Parathyroid adenoma (tissue), 2 donors: Measurements from ENCODE around the gene PRR20B.

Experiments
- H2AFZ ChIP-seq: fragments of 300-600 bp; sonication (generic); one replicate; pipeline ENCODE4 v1.7.0; 2017; ENCODE audit warnings: antibody characterized with exemption, mild to moderate bottlenecking
- H3K27ac ChIP-seq: fragments of 300-600 bp; sonication (generic); one replicate; pipeline ENCODE4 v1.7.0; 2017
- H3K27me3 ChIP-seq: fragments of 300-600 bp; sonication (generic); one replicate; pipeline ENCODE4 v1.7.0; 2017; ENCODE audit warnings: low read length; ENCODE audit not compliant: control insufficient read depth, insufficient read depth
- H3K36me3 ChIP-seq: fragments of 300-600 bp; sonication (generic); one replicate; pipeline ENCODE4 v1.7.0; 2017; ENCODE audit warnings: low read length; ENCODE audit not compliant: control insufficient read depth, insufficient read depth
- H3K4me1 ChIP-seq: fragments of 300-600 bp; sonication (generic); one replicate; pipeline ENCODE4 v1.7.0; 2017; ENCODE audit warnings: control low read depth
- H3K4me2 ChIP-seq: fragments of 300-600 bp; sonication (generic); one replicate; pipeline ENCODE4 v1.7.0; 2017; ENCODE audit warnings: low read length
- H3K4me3 ChIP-seq: fragments of 300-600 bp; sonication (generic); one replicate; pipeline ENCODE4 v1.7.0; 2017; ENCODE audit warnings: low read depth, low read length
- H3K79me2 ChIP-seq: fragments of 300-600 bp; sonication (generic); one replicate; pipeline ENCODE4 v1.7.0; 2017; ENCODE audit warnings: control low read depth
- H3K9ac ChIP-seq: fragments of 300-600 bp; sonication (generic); one replicate; pipeline ENCODE4 v1.7.0; 2017; ENCODE audit warnings: mild to moderate bottlenecking
- H3K9me3 ChIP-seq: fragments of 300-600 bp; sonication (generic); one replicate; pipeline ENCODE4 v1.7.0; 2017; ENCODE audit warnings: low read length; ENCODE audit not compliant: control insufficient read depth
- CTCF ChIP-seq: fragments of 300-600 bp; sonication (generic); IDR thresholded peaks from one replicate; pipeline ENCODE4 v1.7.0; 2017; ENCODE audit warnings: antibody characterized with exemption, mild to moderate bottlenecking
- donor health status: primary hyperparathyroidism.

PRR20B gene

GRCh38 chr13:57191667-57192066 is 44.4 kb downstream of the PRR20B start:
- no peaks in the 10 kb centered on the region for H3K79me2 ChIP-seq
- H3K9ac ChIP-seq = no peak overlapping the region
- no peaks in the 10 kb centered on the region for H3K36me3 ChIP-seq
- no peak overlapping the region for H3K4me3 ChIP-seq
- H2AFZ ChIP-seq = no peak overlapping the region
- no peak for TF ChIP-seq CTCF
- H3K27ac ChIP-seq = no peak overlapping the region
- no peaks in the 10 kb centered on the region for H3K4me1 ChIP-seq
- H3K27me3 ChIP-seq = no peaks in the 10 kb centered on the region
- H3K9me3 ChIP-seq = no peaks in the 10 kb centered on the region
- no peak overlapping the region for H3K4me2 ChIP-seq
